GM06990 (cell line): ENCODE results near the gene PHLDB2.

Experiments used
- DNase-seq: peaks from one replicate; pipeline ENCODE4 v3.0.0-alpha.2; 2011; ENCODE audit not compliant: insufficient read length; ENCODE audit errors: extremely low read depth
- H3K27me3 ChIP-seq: replicated peaks from 2 replicates; pipeline ENCODE4 v1.6.0; 2011; ENCODE audit warnings: low read length; ENCODE audit not compliant: control insufficient read depth, insufficient read depth
- H3K36me3 ChIP-seq: 2 replicates; pipeline ENCODE4 v1.5.1; 2011; ENCODE audit warnings: low read length; ENCODE audit not compliant: control insufficient read depth, insufficient read depth
- H3K4me3 ChIP-seq: replicated peaks from 2 replicates; pipeline ENCODE4 v1.5.1; 2011; ENCODE audit warnings: low read depth, mild to moderate bottlenecking, control low read depth, low read length
- TF ChIP-seq, protein P1 (sequence below): IDR thresholded peaks from 2 replicates; pipeline ENCODE4 v1.5.1; 2011; ENCODE audit warnings: low read length, control low read depth, mild to moderate bottlenecking, inconsistent platforms; ENCODE audit not compliant: insufficient read depth, poor library complexity, severe bottlenecking

The PHLDB2 gene

DNA sequence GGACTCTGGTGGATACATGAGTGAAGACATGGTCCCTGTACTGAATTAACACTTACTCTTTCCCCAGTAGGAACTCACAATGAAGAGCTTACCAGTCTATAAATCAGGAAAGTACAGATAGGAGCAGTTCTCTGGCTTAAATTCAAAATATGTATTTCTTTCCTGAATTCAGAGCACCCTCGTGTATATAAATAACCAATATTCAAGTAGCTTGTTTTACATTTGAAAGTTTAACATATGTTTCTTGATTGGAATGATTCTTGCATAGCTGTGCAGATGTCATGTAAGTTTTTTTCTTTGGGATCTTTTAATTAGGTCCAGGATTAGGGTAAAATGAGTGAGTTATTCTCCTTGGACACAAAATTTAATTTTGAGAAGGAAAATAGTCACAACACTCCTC is 160.7 kb downstream of the PHLDB2 start:
- Histone ChIP-seq H3K36me3 (no peaks in the 10 kb centered on the region), H3K27me3 (no peaks in the 10 kb centered on the region), H3K4me3 (no peak overlapping the region)
- no peak for DNase-seq
- TF ChIP-seq, protein P1, sequence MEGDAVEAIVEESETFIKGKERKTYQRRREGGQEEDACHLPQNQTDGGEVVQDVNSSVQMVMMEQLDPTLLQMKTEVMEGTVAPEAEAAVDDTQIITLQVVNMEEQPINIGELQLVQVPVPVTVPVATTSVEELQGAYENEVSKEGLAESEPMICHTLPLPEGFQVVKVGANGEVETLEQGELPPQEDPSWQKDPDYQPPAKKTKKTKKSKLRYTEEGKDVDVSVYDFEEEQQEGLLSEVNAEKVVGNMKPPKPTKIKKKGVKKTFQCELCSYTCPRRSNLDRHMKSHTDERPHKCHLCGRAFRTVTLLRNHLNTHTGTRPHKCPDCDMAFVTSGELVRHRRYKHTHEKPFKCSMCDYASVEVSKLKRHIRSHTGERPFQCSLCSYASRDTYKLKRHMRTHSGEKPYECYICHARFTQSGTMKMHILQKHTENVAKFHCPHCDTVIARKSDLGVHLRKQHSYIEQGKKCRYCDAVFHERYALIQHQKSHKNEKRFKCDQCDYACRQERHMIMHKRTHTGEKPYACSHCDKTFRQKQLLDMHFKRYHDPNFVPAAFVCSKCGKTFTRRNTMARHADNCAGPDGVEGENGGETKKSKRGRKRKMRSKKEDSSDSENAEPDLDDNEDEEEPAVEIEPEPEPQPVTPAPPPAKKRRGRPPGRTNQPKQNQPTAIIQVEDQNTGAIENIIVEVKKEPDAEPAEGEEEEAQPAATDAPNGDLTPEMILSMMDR: no peak

- H3K27me3 ChIP-seq: no peaks in the 10 kb centered on the region
- no peak for DNase-seq
- TF ChIP-seq, protein P1: no peak
- H3K36me3 ChIP-seq: no peaks in the 10 kb centered on the region
- H3K4me3 ChIP-seq: no peak overlapping the region
Measured at GRCh38 chr3:112020674-112021085, 161.6 kb downstream of the PHLDB2 start.
